Right ventricle myocardium inferior (tissue), 1 donor: ENCODE measurements around the gene CUX1. TPM values are rescaled to one million over a fixed set of nuclear protein-coding genes. Genes with fewer than 3 reads are reported as not detected.
"Not testable (repeated sequence)": the region's sequence is repeated elsewhere in the genome, so short reads cannot be mapped to it uniquely, and the experiment has no call there.

ENCODE experiments used
- ATAC-seq: fragments of 200-7000 bp; cut with Tn5 transposase; one replicate; pipeline ENCODE4 v1.9.1; 2020; ENCODE audit warnings: mild to moderate bottlenecking, moderate library complexity
- DNase-seq: peaks from one replicate; pipeline ENCODE4 v3.0.0; 2021; ENCODE audit errors: missing footprints
- intact Hi-C: fragments of 100-400 bp; cut with DNase I; formaldehyde crosslinking; loops from one replicate; pipeline ENCODE4 v1.11.0; 2022
- total RNA-seq: library from RNA; stranded (reverse); fragmentation: NEBNext Ultra II Directional; extraction: Animal tissue kit (Norgen Biotek cat#: 25700); gene quantifications from one replicate; pipeline ENCODE4 v1.2.1, GENCODE V29; 2021
- donor health status: DM: no; HTN: yes; CAD: no; lungs with severe emphysema.

CUX1 gene
- total RNA-seq, 1 donor from 2014 or later, result 107 TPM

DNA sequence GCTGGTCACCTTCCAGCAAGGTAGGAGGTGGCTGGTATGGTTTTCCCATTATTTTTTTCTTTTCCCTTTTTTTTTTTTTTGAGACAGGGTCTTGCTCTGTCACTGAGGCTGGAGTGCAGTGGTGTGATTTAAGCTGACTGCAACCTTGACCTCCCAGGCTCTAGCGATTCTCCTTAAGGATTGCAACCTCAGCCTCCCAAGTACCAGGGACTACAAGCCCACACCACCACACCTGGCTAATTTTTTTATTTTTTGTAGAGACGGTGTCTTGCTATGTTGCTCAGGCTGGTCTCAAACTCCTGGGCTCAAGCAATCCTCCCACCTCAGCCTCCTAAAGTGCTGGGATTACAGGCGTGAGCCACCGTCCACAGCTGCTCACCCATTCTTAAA is 24.7 kb upstream of the CUX1 start:
- intact Hi-C loops, DNase-seq: not testable (repeated sequence)
- ATAC-seq, result peak; percentile 29

DNA sequence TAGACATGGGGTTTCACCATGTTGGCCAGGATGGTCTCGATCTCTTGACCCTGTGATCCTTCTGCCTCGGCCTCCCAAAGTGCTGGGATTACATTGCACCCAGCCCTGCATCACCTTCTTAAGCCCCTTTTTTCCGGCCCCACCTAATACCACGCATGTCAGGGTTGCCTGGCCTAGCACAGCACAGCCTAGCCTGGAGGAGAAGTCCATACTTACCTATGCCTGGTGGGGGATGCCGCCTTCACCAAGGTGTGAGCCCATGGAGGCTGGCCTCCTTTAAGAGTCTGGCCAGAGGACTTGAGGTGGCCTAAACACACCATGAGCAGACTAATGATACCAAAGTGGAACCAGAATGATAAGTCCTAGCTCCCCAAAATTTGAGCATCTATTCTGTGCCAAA is 22.0 kb upstream of the CUX1 start:
- DNase-seq (no peak), ATAC-seq (no peak)
- intact Hi-C loops, result no loop called here

DNA sequence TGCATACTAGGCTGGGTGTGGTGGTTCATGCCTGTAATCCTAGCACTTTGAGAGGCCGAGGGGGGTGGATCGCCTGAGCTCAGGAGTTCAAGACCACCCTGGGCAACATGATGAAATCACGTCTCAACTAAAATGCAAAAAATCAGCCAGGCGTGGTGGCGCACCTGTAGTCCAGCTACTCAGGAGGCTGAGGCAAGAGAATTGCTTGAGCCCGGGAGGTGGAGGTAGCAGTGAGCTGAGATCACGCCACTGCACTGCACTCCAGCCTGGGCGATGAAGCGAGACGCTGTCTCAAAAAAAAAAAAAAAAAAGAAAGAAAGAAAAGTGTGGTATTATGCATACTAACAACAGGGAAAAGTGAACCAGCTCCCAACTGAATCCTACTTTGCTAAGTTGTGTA is 19.3 kb upstream of the CUX1 start:
- intact Hi-C loops, DNase-seq, ATAC-seq: not testable (repeated sequence)

DNA sequence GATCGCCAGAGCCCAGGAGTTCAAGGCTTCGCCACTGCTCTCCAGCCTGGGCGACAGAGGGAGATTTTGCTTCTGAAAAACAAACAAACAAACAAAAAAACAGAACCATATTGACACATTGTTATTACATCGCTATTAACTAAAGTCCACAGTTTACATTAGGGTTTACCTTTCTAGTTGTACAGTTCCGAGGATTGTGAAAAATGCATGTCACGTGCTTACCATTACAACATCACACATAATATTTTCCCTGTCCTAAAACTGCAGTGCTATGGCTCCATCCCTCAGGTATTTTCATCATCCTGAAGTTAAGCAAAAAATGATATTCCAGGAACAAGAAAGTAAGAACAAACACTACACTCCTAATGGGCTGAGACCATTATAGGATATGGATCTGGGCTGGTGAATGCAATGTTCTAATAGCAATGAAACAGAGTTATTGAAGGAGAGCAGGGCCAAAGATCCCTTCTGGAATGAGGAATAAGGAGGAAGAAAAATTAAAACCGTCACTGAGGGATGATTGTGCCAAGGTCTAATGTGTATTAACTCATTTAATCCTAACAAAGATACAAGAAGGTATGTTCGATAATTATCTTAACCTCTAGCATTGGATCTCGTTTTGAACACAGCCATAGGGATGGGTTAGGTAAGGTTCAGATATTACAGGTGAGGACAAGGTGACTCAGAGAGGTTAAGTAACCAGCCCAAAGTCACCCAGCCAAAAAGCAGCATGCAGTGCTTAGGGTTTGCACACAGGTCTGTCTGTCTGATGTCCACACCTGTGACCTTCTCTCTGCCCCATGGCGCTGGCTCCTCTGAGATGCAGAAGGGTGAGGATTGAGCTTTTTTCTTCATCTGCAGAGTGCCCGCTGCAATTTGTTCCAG is 14.0 kb upstream of the CUX1 start:
- intact Hi-C loops, result no loop called here

DNA sequence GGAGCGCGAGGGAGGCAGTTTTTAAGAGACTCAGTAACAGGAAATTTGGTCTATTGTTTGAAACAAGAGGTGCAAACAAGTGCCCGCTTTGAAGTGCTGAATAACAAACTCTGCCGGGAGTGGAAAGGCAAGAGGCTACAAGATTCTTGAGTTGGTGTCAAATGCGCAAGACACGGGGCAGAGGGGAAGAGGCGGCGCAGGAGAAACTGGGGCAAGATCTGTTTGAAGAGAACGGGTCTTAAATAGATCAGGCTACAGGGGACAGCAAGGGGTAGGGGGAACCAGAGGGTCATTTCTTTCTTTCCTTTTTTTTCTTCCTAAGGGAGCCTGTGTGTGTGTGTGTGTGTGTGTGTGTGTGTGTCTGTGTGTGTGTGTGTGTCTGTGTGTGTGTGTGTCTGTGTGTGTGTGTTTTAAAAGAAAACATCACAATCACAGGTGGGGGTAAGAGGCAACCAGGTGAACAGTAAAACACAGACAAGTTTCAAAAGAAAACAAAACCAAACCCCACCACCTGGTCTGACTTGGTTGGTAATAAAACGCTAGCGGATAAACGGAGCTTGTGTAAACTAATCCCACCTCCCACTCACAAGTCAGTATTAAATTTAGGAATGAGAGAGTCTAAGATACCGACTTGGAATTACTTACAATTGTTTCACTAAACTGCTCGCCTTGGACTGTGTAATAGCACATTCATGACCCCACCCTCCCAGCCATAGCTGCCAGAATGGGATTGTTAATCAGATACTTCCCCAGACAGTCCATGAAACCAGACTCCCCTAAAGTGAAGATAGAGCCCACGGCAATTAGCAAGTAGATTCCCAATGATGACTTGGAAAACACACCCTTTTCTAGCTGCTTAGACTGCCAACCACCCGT is 13.1 kb upstream of the CUX1 start:
- ATAC-seq (no peak), DNase-seq (no peak)
- intact Hi-C loops, result no loop called here

More for the DNA sequence above, 14.0 kb upstream of the CUX1 start:
- DNase-seq (no peak), ATAC-seq (no peak)

DNA sequence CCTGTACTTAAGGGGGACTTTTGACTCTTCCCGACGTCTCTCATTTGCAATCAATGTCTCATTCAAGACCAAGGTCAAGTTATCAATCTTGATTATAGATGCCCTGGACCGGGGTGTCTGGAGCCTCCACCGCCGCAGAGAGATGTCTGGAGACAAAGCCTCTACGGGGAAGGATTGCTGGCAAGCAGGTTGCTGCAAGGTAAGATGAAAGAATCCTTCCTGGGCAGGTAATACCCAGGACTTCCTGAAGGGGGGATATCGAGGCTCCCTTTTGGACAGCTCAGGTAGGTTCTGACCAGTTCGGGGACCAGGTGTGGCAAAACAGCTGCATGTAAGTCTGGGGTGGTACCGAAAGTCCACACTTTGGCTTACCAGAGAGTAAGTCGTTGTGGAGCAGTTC is 12.5 kb upstream of the CUX1 start:
- DNase-seq, result no peak
- ATAC-seq, result no peak
- intact Hi-C loops, result no loop called here

DNA sequence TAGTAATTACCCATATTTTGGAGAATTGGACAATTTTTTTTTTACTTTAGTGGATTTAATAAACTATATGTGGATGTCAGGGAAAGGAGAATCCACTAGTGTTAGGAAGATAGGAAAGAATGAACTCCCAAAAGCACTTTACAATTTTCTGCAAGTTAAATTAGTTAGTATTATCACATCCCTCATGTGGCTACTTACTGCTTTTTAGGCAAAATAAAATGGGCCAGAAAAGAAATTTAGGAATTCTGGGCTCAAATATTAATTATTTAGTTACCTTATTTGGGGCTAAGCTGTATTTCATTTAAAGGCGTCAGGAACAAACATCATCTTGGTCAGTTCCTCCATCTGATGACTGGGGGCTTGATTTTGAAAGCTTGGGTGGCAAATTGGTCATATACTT is 4.8 kb upstream of the CUX1 start:
- no peak for ATAC-seq
- intact Hi-C loops, result loop anchor here (5.0 to 10.0 kb wide), 3 partner anchors 210 to 312 kb away; no protein-coding TSS in a partner anchor
- DNase-seq, result no peak

DNA sequence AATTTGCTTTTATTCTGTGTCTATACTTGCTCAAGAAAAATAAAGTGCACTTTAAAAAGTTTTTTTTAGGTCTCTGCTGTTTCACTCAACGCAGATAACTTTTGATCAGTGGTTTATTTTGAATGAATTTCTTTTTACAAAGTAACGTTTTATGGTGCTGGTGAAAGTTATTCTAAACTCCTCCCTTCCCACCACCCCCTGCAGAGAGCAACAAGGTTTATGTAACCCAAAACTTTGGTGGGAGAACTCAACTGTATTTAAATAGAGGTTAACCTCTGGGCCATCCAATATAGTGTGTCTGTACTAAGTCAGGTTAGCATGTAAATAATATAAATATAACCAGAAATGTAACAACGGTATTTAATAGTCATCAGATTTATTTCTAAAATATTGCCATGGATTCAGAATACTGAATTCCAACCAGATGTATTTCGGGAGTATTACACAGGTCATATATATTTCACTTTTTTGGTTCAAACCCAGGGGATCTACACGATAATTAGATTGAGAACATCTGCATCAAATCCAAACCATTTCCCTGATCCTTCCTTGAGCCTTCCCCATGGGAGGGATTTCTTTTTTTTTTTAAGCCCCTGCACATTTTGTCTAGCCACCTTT is 3.9 kb upstream of the CUX1 start:
- ATAC-seq (no peak), DNase-seq (no peak)
- intact Hi-C loops, result loop anchor here (1.0 to 10.0 kb wide), 5 partner anchors 71 to 311 kb away; no protein-coding TSS in a partner anchor

DNA sequence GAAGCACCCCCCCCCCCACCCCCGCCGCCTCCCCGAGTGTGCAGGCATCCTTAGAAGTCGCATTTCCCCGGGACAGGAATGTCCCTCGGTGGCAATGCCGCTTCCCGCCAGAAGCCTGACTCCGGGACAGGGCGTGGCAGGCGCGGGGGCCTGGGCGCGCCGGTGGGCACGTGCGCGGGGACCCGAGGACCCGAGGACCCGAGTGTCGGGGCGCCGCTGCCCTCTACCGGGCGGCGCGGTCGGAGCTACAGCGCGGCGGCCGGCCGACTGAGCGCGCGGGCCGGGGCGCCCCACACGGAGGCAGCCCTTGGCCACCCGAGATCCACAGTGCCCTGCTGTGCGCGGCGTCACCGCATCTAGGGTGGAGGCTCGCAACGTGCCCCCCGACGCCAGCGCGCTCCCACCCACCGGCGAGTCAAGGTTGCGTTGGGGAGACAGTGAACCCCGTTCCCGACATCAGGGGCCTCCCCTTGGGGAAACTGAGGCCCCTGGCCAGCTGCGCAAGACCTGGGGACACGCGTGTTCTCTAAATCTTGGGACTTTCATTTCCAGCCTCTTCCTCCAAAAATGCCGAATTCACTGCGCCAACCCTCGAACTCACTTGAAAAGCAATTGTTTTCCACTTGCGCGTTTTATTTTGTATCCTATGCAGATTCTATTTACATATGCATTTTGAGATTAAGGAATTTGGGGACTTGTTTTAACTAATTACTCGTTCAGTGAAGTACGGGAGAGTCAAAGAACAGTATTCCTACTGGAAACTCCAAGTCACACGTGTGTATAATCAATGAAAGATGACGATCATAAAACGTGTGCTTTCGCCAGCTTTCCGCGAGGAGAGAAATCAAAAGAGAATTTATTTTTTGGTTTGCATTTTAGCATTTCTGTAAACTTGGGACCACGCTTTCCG is 3.1 kb upstream of the CUX1 start:
- intact Hi-C loops, result loop anchor here (1.0 to 10.0 kb wide), 5 partner anchors 72 to 310 kb away; no protein-coding TSS in a partner anchor
- peak; percentile 85 for ATAC-seq
- peak; percentile 84 for DNase-seq

DNA sequence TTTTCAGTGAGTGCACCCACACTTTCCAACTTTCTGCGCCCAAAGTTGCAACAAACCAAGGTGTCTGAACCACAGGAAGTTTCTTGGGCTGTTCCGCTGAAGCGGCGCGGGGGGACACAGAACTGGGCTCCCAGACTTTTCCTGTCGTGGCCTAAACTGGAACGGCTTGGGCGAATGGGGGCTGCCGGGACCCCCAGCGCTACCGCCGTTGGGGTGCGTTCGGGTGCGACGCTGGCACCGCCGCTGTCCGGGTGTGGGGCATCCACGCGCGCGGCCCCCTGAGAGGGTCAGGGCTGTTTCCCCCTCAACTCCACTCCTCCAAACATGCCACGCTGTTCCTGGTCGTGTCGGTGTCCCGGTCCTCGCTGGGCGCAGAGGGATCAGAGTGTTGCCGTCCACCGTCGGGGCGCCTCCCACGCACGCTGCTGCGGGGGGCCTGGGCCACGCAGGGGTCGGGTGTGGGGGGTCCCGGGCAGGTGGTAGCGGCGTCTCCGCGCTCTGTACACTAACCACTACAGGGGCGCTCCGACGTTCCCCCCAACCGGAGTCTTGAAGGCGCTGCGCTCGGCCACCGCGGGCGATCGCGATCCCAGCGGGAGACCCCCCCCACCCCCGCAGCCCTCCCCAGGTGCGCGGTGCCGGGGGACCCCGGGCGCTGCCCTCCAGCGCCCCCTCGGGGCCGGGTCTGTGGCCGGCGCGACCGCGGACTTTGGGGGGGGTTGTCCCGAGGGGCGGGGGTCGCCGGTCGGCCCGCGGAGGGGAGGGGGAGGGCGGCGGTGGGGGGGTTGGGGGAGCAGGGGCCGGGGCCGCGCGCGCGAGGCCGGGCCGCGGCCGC is 2.2 kb upstream of the CUX1 start:
- intact Hi-C loops, result loop anchor here (1.0 to 10.0 kb wide), 9 partner anchors 42 to 422 kb away; no protein-coding TSS in a partner anchor

DNA sequence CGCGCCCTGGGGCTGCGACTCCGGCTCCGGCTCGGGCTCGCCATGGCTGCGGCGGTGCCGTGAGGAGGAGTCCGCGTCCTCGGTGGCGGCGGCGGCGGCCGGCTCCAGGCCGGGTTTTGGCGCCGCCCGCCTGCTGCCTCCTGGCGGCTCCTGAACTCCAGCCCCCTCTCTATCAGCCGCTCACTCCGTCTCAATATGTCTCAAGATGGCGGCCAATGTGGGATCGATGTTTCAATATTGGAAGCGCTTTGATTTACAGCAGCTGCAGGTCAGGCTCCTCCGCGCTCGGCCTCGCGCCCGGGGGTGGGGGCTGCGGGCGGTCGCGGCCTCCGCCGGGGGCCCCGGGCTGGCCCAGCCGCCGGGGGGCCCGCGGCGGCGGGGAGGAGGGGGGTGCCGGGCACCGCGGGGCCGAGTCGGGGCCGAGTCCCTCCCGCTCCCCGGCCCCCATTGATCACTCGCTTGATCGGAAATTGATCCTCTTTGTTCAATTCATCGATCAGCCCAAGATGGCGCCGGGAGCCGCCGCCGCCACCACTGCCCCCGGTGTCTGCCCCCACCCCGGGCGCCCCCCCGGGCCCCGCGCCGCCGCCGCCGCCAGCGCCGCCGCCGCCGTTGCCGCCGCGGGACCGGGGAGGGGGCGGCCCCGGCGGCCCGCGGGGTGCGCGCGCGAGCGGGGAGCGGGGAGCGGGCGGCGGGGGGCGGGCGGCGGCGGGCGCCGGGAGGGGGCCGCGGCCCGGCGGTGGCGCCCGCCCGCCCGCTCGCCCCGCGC is 1.4 kb upstream of the CUX1 start:
- intact Hi-C loops, result loop anchor here (2.0 to 10.0 kb wide), 6 partner anchors 41 to 421 kb away; no protein-coding TSS in a partner anchor
- DNase-seq, result peak; percentile 87
- ATAC-seq, result peak; percentile 82

More for the DNA sequence above, 2.2 kb upstream of the CUX1 start:
- no peak for DNase-seq
- peak; percentile 45 for ATAC-seq

DNA sequence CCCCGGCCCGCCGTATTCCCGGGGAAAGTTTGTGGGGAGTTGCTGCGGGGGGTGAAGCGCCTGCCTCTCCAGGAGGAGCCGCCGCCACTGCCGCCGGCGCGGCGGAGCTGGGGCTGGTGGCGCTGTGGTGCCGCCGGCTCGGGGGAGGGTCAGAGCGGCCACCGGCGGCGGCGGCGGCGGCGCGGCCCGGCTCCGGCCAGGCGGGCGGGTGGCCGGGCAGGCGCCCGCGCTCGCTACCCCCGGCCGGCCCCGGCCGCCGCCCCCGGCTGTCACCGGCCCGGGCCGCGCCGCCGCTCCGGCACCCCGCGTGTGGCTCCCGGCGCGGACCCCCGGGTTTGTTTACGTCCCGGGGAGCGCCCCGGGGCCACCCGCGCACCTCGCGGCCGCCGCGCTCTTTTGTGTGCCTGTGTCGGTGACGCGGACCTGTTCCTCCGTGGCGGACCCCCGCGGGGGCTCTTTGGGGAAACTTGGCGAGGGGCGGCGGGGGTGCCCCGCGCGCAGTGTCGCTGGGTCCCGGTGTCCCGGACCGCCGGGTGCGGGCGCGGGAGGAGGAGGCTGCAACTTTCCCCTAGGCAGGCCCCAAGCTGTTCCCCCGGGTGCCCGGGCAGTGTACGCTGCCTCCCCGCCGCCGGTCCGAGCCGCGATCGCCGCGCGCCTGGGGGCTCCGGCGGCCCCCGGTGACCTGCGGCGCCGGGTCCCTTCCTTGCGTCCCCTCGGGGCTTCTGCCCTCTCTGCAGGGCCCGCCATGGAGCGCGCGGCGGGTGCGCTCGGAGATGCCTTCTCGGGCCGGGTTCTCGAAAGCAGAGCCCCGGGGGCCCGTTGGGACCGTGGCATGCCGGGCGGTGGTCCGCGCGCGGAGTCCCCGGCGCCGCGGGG is 593 bp upstream of the CUX1 start:
- ATAC-seq (peak; percentile 30), DNase-seq (no peak)
- intact Hi-C loops, result loop anchor here (5.0 to 10.0 kb wide), 5 partner anchors 40 to 420 kb away; no protein-coding TSS in a partner anchor

DNA sequence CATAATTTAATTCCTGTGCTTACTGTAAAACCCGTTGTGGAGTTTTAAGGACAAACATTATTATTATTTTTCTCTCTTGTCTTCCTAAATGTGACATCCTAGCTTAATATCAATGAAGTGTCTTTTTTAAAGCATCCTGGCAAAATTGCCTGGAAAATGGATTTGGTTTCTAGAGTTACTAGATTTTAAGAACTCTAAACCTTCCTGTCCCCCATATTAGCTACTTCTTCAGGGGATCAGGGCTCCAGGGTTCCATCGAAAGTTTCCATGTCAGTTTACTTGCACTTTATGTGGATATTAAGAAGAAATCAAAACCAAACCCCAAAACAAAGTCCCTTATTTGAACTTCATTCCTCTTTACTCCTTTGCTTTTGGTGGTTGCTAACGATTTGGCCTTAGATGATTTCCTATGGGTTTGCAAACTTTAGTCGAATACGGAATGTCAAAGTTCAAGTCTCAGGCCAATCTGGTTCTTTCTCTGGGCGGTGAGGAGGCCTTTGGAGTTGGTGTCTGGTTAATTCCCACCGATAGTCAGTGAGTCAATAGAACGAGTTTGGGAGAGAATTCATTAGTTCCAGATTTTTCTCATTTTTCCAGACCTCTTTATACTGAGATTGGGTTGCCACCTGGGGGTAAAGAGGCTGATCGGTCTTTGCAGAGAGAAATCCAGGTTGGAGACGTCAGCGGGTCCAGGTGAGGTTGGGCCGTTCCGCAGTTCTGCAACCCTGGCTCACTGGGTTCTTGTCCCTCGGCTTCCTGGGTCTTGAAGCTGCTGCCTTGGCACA is 1.1 kb downstream of the CUX1 start:
- intact Hi-C loops, result loop anchor here (2.0 to 10.0 kb wide), 6 partner anchors 26 to 419 kb away; no protein-coding TSS in a partner anchor
- DNase-seq (no peak), ATAC-seq (no peak)

DNA sequence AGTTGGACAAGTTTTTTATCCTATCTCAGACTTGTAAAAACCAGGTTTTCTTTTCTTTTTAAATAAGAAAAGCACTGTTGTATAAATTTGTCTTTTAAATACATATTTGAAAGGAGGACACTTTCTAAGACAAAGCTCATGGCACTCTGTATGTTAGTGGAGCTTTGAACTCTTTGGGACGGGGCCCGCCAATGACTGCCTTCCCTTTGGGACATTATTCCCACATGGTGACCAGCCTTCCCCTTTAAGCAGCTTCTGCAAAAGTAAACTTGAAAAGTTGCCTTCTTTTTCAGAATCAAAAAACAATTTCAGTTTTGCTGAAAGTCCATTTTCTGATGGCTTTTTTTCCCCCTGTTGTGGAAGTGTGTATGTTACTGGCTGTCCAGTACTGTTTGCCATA is 1.8 kb downstream of the CUX1 start:
- ATAC-seq, result no peak
- DNase-seq, result no peak
- intact Hi-C loops, result loop anchor here (2.0 to 10.0 kb wide), 6 partner anchors 26 to 418 kb away; no protein-coding TSS in a partner anchor
